ENCODE measurements around the gene TNIK. TPM values are rescaled to one million over a fixed set of nuclear protein-coding genes. Genes with fewer than 3 reads are reported as not detected.

Gene TNIK
- total and polyA plus RNA-seq, 2 of the 13 experiments (the other 11 are each of a cell fraction or from before 2014, with no cell fraction given): 0.15 to 0.22 TPM

- TF ChIP-seq ZNF670 (CRISPR knock-in tag; IDR thresholded peaks at IDR 0.05; ENCODE audit: borderline replicate concordance) (0 out of 2 replicates have a peak, but pooled peaks have one; percentile 47), HMG20A (CRISPR knock-in tag; IDR thresholded peaks at IDR 0.05; ENCODE audit: borderline replicate concordance) (peak; percentile 80; the same call in 1 of the 2 replicates), JUN (CRISPR knock-in tag; IDR thresholded peaks at IDR 0.05) (peak; percentile 61; the same call in 1 of the 2 replicates), GZF1 (CRISPR knock-in tag; IDR thresholded peaks at IDR 0.05) (no peak), TBX2 (CRISPR knock-in tag; IDR thresholded peaks at IDR 0.05; ENCODE audit: borderline replicate concordance) (0 out of 2 replicates have a peak, but pooled peaks have one; percentile 26), ZNF564 (CRISPR knock-in tag; IDR thresholded peaks at IDR 0.05) (no peak), ZNF879 (CRISPR knock-in tag; IDR thresholded peaks at IDR 0.05) (no peak), CREB1 (IDR thresholded peaks at IDR 0.05) (no peak), CREB1 (CRISPR knock-in tag; IDR thresholded peaks at IDR 0.05) (peak; percentile 49; the same call in 1 of the 2 replicates), ELF3 (CRISPR knock-in tag; IDR thresholded peaks at IDR 0.05) (peak; percentile 25; the same call in 1 of the 2 replicates), SUZ12 (IDR thresholded peaks at IDR 0.05; ENCODE audit: low read depth, low read length) (no peak), DR1 (CRISPR knock-in tag; IDR thresholded peaks at IDR 0.05) (no peak), FOXP4 (CRISPR knock-in tag; IDR thresholded peaks at IDR 0.05) (peak; percentile 79), ZFP91 (CRISPR knock-in tag; IDR thresholded peaks at IDR 0.05; ENCODE audit: borderline replicate concordance) (no peak), NCOA5 (CRISPR knock-in tag; IDR thresholded peaks at IDR 0.05) (no peak), ZNF549 (CRISPR knock-in tag; IDR thresholded peaks at IDR 0.05) (no peak), CBFB (CRISPR knock-in tag; IDR thresholded peaks at IDR 0.05) (no peak), MAFF (IDR thresholded peaks at IDR 0.05; ENCODE audit: low read depth, low read length) (0 out of 2 replicates have a peak, but pooled peaks have one; percentile 1), HNRNPUL1 (IDR thresholded peaks at IDR 0.05; ENCODE audit: low read depth, low read length) (no peak), GABPB1 (CRISPR knock-in tag; IDR thresholded peaks at IDR 0.05) (no peak), ZSCAN9 (CRISPR knock-in tag; IDR thresholded peaks at IDR 0.05; ENCODE audit: borderline replicate concordance) (peak; percentile 16; the same call in 1 of the 2 replicates), RARA (CRISPR knock-in tag; IDR thresholded peaks at IDR 0.05) (peak; percentile 25; the same call in 1 of the 2 replicates), POLR2AphosphoS2 (IDR thresholded peaks at IDR 0.05; ENCODE audit: low read depth, low read length) (no peak), MXI1 (IDR thresholded peaks at IDR 0.05; ENCODE audit: borderline replicate concordance, low read depth, low read length) (no peak), GMEB1 (CRISPR knock-in tag; IDR thresholded peaks at IDR 0.05; ENCODE audit: borderline replicate concordance) (no peak)
Measured at GRCh38 chr3:171055336-171056178, 404.6 kb downstream of the TNIK start (continued).

All from HepG2 (cell line).